GM21576 (cell line): ENCODE measurements around the gene OR11H6.
"Not testable (repeated sequence)": the region's sequence is repeated elsewhere in the genome, so short reads cannot be mapped to it uniquely, and the experiment has no call there.

Experiments
- ATAC-seq: cut with Tn5 transposase; IDR thresholded peaks from one replicate; pipeline ENCODE4 v1.9.1; 2021; ENCODE audit warnings: mild to moderate bottlenecking, moderate library complexity; ENCODE audit not compliant: unreplicated experiment

OR11H6 gene

GRCh38 chr14:20223410-20223809 lies at the start of gene OR11H6:
OR11H6 (plus strand) TSS chr14:20223710; CDS start chr14:20223710, 0 bp downstream.
- no peak for ATAC-seq

DNA sequence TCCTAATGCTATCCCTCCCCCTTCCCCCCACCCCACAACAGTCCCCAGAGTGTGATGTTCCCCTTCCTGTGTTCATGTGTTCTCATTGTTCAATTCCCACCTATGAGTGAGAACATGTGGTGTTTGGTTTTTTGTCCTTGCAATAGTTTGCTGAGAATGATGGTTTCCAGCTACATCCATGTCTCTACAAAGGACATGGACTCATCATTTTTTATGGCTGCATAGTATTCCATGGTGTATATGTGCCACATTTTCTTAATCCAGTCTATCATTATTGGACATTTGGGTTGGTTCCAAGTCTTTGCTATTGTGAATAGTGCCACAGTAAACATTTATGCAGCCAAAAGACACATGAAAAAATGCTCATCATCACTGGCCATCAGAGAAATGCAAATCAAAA lies 49.3 kb upstream of the OR11H6 start:
- not testable (repeated sequence) for ATAC-seq

DNA sequence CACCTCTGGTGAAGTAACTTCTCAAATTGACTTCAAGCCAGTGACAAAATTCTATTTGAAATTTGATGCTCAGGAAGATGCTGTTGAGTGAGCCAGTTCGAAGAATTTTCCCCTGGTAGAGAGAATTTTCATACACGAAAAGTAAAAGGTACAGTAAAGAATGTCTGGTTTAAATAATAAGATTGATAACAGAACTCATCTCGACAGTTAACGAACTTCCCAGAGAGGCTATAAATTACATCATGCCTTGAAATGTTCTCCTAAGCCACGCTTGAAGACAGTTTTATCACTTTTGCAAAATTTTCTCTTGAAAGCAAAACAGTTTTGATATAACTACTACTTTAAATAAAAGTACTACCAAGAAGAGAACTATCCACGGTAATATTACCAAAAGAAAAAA lies 47.2 kb upstream of the OR11H6 start:
- no peak for ATAC-seq

DNA sequence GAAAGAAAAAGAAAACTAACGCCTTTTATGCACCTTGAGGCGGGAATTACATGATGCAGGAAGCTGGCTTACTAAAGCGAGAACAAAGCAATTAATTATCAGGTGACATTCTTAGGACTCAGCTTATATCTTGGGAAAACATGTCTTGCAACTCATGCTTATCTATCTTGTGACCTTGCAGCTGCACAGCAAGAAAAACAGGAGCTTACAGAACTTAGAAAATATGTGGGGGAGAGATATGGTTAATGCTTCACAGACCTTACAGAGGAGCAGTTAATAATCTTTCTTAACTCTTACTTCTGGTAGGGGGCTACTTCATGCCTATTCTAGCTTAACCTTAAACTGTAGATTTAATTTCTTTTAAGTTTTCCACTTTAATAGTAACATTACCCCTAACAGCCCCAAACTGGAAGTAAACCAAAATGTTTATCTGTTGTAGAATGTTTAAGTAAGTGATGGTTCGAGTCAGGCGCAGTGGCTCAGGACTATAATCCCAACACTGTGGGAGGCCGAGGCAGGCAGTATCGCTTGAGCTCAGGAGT lies 46.0 kb upstream of the OR11H6 start:
- no peak for ATAC-seq

DNA sequence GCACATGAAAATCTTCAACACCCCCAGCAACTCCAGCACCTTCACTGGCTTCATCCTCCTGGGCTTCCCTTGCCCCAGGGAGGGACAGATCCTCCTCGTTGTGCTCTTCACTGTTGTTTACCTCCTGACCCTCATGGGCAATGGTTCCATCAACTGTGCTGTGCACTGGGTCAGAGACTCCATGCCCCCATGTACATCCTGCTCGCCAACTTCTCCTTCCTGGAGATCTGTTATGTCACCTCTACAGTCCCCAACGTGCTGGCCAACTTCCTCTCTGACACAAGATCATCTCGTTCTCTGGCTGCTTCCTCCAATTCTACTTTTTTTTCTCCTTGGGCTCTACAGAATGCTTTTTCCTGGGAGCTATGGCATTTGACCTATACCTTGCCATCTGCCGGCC lies 44.3 kb upstream of the OR11H6 start:
- no peak for ATAC-seq

- ATAC-seq: no peak
Measured at GRCh38 chr14:20179880-20180279, 43.6 kb upstream of the OR11H6 start.

- ATAC-seq: no peak
Measured at GRCh38 chr14:20180486-20180885, 43.0 kb upstream of the OR11H6 start.

GRCh38 chr14:20184181-20184580 lies 39.3 kb upstream of the OR11H6 start:
- ATAC-seq: no peak

DNA sequence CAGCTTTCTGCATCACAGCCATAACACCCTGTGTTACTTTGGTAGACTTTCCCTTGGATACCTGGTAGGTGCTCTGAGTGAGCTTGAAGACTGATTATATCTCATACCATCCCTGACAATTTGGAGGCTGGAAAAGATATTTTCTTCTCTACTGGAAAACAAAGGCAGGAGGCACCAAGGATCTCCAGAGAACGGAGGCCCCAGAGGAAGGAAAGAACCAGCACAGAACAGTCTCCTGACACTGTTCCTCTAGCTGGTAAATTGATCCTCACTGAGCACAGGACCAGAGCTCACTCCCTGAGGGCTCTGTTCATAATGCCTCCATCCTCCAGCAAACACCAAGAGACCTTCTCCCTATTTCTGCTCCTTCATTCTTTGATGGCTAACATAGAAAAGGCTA lies 32.9 kb upstream of the OR11H6 start, which contains the start of gene OR11G2:
Gene OR11G2, plus strand, starts transcription at position 301 of the 400 bp plus-strand sequence. CDS start 6,542 bp downstream, outside the sequence.
- ATAC-seq: no peak

- ATAC-seq: no peak
Measured at GRCh38 chr14:20191396-20191795, 32.1 kb upstream of the OR11H6 start.

DNA sequence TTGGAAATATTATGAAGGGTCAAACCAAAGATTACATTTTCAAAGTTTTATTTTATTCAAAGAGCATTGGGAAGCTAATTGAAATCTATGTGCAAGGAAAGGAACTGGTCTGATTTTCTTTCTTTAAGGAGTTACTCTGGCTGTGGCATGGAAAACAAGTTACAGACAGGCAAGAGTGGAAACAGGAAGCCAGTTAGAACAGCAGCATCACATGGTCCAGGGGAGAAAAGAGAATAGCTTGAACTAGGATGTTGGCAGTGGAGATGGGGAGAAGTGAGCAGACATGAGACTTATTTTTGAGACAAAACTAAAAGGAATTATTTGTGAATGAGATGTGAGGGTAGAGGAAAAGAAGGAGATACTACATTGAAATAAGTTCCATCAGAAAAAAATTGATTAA lies 29.4 kb upstream of the OR11H6 start:
- ATAC-seq: no peak

DNA sequence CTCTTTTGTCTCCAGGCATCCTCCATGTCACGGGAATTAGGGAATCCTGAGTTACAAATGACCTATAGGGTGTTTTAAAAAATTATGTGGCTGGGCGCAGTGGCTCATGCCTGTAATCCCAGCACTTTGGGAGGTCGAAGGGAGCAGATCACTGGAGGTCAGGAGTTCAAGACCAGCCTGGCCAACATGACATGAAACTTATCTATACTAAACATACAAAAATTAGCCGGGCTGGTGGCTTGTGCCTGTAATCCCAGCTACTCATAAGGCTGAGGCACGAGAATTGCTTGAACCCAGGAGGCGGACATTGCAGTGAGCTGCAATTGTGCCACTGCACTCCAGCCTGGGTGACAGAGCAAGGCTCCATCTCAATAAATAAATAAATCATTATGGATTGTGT lies 28.3 kb upstream of the OR11H6 start:
- ATAC-seq: not testable (repeated sequence)

- no peak for ATAC-seq
Measured at GRCh38 chr14:20195911-20196310, 27.6 kb upstream of the OR11H6 start.

- ATAC-seq: no peak
Measured at GRCh38 chr14:20197459-20197858, 26.1 kb upstream of the OR11H6 start.

DNA sequence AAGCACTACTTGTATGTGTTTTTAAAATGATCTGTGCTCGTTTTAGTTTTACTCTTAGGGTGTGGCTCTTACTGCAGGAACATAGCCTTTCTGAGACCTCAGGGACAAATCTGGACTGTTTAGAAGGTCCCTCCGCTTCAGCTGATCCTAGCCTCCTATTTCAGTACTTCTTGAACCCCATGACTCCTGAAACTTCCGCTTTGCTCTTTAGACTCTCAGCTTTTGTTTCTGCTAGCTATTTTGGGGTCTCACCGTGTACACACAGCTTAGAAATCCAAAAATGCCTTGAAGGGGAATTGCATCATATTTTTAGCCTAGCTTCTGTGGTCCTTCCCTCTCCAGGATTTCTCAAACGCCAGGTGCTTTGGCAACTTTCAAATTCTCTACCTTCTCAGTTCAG lies 24.5 kb upstream of the OR11H6 start:
- ATAC-seq: no peak

DNA sequence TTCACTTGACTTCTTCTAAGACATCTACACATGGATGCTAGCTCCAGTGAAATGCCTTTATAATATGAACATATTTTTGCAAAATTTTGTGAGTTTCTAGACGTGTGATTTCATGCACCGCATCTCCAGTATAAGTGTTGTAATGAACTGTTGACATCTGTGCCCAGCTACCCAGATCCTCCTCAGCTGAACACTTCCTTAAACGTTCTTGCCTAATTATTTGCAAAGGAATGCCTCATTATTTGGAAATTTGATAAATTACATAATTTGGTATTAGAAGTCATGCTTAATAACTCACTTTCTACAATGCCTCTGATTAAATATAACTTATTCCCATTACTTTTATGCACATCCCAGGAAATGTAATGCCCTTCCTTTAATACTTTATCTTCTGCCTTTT lies 18.8 kb upstream of the OR11H6 start:
- ATAC-seq: no peak

GRCh38 chr14:20209595-20209994 lies 13.9 kb upstream of the OR11H6 start:
- no peak for ATAC-seq

DNA sequence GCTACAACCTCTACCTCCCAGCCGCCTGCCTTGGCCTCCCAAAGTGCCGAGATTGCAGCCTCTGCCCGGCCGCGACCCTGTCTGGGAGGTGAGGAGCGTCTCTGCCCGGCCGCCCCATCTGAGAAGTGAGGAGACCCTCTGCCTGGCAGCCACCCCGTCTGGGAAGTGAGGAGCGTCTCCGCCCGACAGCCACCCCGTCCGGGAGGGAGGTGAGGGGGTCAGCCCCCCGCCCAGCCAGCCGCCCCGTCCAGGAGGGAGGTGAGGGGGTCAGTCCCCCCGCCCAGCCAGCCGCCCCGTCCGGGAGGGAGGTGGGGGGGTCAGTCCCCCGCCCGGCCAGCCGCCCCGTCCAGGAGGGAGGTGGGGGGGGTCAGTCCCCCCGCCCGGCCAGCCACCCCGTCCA lies 11.1 kb upstream of the OR11H6 start:
- not testable (repeated sequence) for ATAC-seq

DNA sequence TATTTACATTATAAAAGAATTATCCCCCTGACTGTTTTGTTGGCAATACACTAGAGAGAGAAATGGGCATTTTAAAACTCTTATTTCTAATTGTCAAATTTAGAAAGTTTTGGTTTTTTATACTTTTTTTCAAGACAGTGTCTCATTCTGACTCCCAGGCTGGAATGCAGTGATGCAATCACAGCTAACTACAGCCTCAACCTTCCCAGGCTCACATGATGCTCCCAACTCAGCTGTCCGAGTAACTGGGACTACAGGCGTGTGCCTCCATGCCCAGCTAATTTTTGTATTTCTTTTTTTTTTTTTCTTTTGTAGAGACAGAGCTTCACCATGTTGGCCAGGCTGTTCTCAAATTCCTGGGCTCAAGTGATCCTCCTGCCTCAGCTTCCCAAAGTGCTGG lies 8.3 kb upstream of the OR11H6 start:
- ATAC-seq: no peak

- no peak for ATAC-seq
Measured at GRCh38 chr14:20219033-20219432, 4.5 kb upstream of the OR11H6 start.

DNA sequence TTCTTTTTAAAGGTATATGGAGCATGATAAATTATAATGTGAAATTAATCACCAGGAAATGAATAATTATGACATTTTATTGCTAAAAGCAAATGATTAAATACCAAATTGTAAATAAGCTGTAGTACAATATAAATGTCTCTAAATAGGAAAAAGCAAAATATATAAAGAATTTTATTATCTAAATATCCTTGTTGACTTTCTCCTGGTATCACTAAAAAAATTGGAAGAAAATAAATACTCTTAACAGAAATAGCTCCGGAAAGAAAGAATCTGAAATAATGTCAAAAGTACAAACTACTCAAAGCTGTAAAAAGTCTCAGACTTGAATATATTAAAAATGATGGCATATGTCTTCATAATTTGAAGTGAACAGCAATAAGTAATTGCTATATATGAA lies 5.2 kb downstream of the OR11H6 start, which contains the start of gene OR11H7:
Gene OR11H7, plus strand, starts transcription at position 301 of the 400 bp plus-strand sequence.
- no peak for ATAC-seq

DNA sequence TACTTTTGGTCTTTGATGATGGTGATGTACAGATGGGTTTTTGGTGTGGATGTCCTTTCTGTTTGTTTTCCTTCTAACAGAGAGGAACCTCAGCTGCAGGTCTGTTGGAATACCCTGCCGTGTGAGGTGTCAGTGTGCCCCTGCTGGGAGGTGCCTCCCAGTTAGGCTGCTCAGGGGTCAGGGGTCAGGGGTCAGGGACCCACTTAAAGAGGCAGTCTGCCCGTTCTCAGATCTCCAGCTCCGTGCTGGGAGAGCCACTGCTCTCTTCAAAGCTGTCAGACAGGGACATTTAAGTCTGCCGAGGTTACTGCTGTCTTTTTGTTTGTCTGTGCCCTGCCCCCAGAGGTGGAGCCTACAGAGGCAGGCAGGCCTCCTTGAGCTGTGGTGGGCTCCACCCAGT lies 11.9 kb downstream of the OR11H6 start:
- ATAC-seq: not testable (repeated sequence)

DNA sequence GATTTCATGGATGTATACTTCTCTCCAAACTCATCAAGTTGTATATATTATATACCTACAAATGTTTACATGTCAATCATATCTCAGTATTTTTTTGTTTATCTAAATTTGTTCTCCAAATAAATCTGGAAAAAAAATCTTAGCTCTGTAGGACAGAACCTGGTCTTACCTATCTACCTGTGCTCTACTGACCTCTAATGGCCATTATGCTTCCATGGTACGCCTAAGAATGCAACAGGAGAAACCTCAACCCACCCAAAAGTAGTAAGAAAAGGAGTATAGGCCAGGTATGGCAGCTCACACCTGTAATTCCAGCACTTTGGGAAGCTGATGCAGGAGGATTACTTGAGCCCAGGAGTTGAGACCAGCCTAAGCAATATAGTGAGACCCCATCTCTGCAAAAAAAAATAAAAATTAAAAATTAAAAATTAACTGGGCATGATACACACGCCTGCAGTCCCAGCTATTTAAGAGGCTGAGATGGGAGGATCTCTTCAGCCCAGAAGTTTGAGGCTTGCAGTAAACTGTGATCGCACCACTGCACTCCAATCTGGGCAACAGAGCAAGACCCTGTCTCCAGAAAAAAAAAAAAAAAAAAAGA lies 24.2 kb downstream of the OR11H6 start:
- no peak for ATAC-seq
